ENCODE measurements around the gene PLA2G4A.

PLA2G4A gene

GRCh38 chr1:187013582-187014200 is 184.9 kb downstream of the PLA2G4A start:
- no peak overlapping the region for H3K4me3 ChIP-seq (replicated peaks; ENCODE audit: insufficient read depth, low read length)
- H3K27ac ChIP-seq (replicated peaks): no peak overlapping the region
- DNase-seq (ENCODE audit: low read depth in 1 of 2, low spot score in 1 of 2): no peak
- TF ChIP-seq CTCF (IDR thresholded peaks at IDR 0.05; ENCODE audit: insufficient read depth, low read length) (no peak), SPI1 (IDR thresholded peaks at IDR 0.05; ENCODE audit: borderline replicate concordance, low read depth) (no peak), GABPA (IDR thresholded peaks at IDR 0.05; ENCODE audit: low read depth) (no peak), REST (IDR thresholded peaks at IDR 0.05; ENCODE audit: insufficient replicate concordance, low read depth) (no peak), POLR2AphosphoS5 (IDR thresholded peaks at IDR 0.05; ENCODE audit: low read depth) (no peak)
- no peaks in the 10 kb centered on the region for H3K27me3 ChIP-seq (ENCODE audit: insufficient read depth, poor library complexity, severe bottlenecking)

- Histone ChIP-seq H3K27me3 (ENCODE audit: insufficient read depth, poor library complexity, severe bottlenecking) (no peaks in the 10 kb centered on the region), H3K27ac (replicated peaks) (no peak overlapping the region), H3K4me3 (replicated peaks; ENCODE audit: insufficient read depth, low read length) (no peak overlapping the region)
- no peak for DNase-seq (ENCODE audit: low read depth in 1 of 2, low spot score in 1 of 2)
- TF ChIP-seq CTCF (IDR thresholded peaks at IDR 0.05; ENCODE audit: insufficient read depth, low read length) (no peak), GABPA (IDR thresholded peaks at IDR 0.05; ENCODE audit: low read depth) (no peak), REST (IDR thresholded peaks at IDR 0.05; ENCODE audit: insufficient replicate concordance, low read depth) (no peak), SPI1 (IDR thresholded peaks at IDR 0.05; ENCODE audit: borderline replicate concordance, low read depth) (no peak), POLR2AphosphoS5 (IDR thresholded peaks at IDR 0.05; ENCODE audit: low read depth) (no peak)
Measured at GRCh38 chr1:187018291-187018690, 189.5 kb downstream of the PLA2G4A start.

- DNase-seq (ENCODE audit: low read depth in 1 of 2, low spot score in 1 of 2): no peak
- Histone ChIP-seq H3K27me3 (ENCODE audit: insufficient read depth, poor library complexity, severe bottlenecking) (no peaks in the 10 kb centered on the region), H3K4me3 (replicated peaks; ENCODE audit: insufficient read depth, low read length) (no peak overlapping the region), H3K27ac (replicated peaks) (no peak overlapping the region)
- no peak for TF ChIP-seq SPI1 (IDR thresholded peaks at IDR 0.05; ENCODE audit: borderline replicate concordance, low read depth)
Measured at GRCh38 chr1:187027253-187027652, 198.5 kb downstream of the PLA2G4A start.

- TF ChIP-seq REST (IDR thresholded peaks at IDR 0.05; ENCODE audit: insufficient replicate concordance, low read depth) (no peak), CTCF (IDR thresholded peaks at IDR 0.05; ENCODE audit: insufficient read depth, low read length) (no peak), SPI1 (IDR thresholded peaks at IDR 0.05; ENCODE audit: borderline replicate concordance, low read depth) (no peak), POLR2AphosphoS5 (IDR thresholded peaks at IDR 0.05; ENCODE audit: low read depth) (no peak), GABPA (IDR thresholded peaks at IDR 0.05; ENCODE audit: low read depth) (no peak)
- DNase-seq (ENCODE audit: low read depth in 1 of 2, low spot score in 1 of 2): no peak
- Histone ChIP-seq H3K4me3 (replicated peaks; ENCODE audit: insufficient read depth, low read length) (no peak overlapping the region), H3K27ac (replicated peaks) (no peak overlapping the region), H3K27me3 (ENCODE audit: insufficient read depth, poor library complexity, severe bottlenecking) (no peaks in the 10 kb centered on the region)
Measured at GRCh38 chr1:187032316-187032981, 203.7 kb downstream of the PLA2G4A start.
